GM12878 (cell line): ENCODE results near the gene CHAD.

Source experiments
- CTCF ChIP-seq, 3 experiments: IDR thresholded peaks in 2 of 3; conservative IDR thresholded peaks in 1 of 3; 2 replicates each; pipeline ENCODE4 v1.5.1; 2011; ENCODE audit warnings: low read depth in 3 of 3, low read length in 3 of 3, mild to moderate bottlenecking in 3 of 3, control low read depth in 2 of 3, moderate library complexity in 2 of 3, inconsistent platforms in 1 of 3, mixed read lengths in 1 of 3; ENCODE audit not compliant: control insufficient read depth in 2 of 3, insufficient read depth in 1 of 3; ENCODE audit errors: extremely low read depth in 1 of 3
- E2F4 ChIP-seq: IDR thresholded peaks from 2 replicates; pipeline ENCODE4 v1.6.1; 2012; ENCODE audit warnings: low read depth, low read length, improper control_type of control experiment
- JUNB ChIP-seq: IDR thresholded peaks from 2 replicates; pipeline ENCODE4 v1.6.1; 2016; ENCODE audit warnings: antibody characterized with exemption, mild to moderate bottlenecking
- MXI1 ChIP-seq: fragments of 150-350 bp; IDR thresholded peaks from 2 replicates; pipeline ENCODE4 v1.6.1; 2011; ENCODE audit warnings: low read depth, mild to moderate bottlenecking, inconsistent platforms, low read length, improper control_type of control experiment
- NFIC ChIP-seq: IDR thresholded peaks from 2 replicates; pipeline ENCODE4 v1.6.1; 2012; ENCODE audit warnings: low read depth, mild to moderate bottlenecking, inconsistent platforms, low read length, moderate library complexity
- NRF1 ChIP-seq: conservative IDR thresholded peaks from 2 replicates; pipeline ENCODE4 v1.6.1; 2011; ENCODE audit warnings: mild to moderate bottlenecking, low read depth, low read length, improper control_type of control experiment
- PML ChIP-seq: IDR thresholded peaks from 2 replicates; pipeline ENCODE4 v1.6.1; 2012; ENCODE audit warnings: low read length, inconsistent platforms
- RCOR1 ChIP-seq: conservative IDR thresholded peaks from 2 replicates; pipeline ENCODE4 v1.6.1; 2012; ENCODE audit warnings: low read depth, low read length, improper control_type of control experiment
- SREBF1 ChIP-seq: IDR thresholded peaks from 2 replicates; pipeline ENCODE4 v1.6.1; 2012; ENCODE audit warnings: mild to moderate bottlenecking, low read length
- TCF12 ChIP-seq: IDR thresholded peaks from 2 replicates; pipeline ENCODE4 v1.6.1; 2011; ENCODE audit warnings: low read depth, mild to moderate bottlenecking, low read length
- YY1 ChIP-seq: IDR thresholded peaks from 2 replicates; pipeline ENCODE4 v1.6.1; 2011; ENCODE audit warnings: low read depth, mild to moderate bottlenecking, low read length

- TF ChIP-seq CTCF (IDR thresholded peaks at IDR 0.05 in 2 of 3, conservative IDR thresholded peaks at IDR 0.05 in 1 of 3; ENCODE audit: control insufficient read depth in 2 of 3, extremely low read depth in 1 of 3, insufficient read depth in 1 of 3, low read depth in 3 of 3, low read length in 3 of 3) (no peak), E2F4 (no peak), NFIC (no peak), RCOR1 (no peak), JUNB (no peak), MXI1 (no peak), YY1 (no peak), NRF1 (no peak), TCF12 (no peak), SREBF1 (no peak), PML (no peak)
These were observed 20.2 kb upstream of the CHAD start for GRCh38 chr17:50488880-50489279.
